Measurements from ENCODE around the gene TERT.

Gene TERT

GRCh38 chr5:1255081-1255561 lies 39.7 kb downstream of the TERT start:
- no peak for DNase-seq

GRCh38 chr5:1254196-1254595 lies 40.7 kb downstream of the TERT start:
- no peak for DNase-seq

- no peak for DNase-seq
Measured at GRCh38 chr5:1253456-1254105, 41.3 kb downstream of the TERT start.

DNA sequence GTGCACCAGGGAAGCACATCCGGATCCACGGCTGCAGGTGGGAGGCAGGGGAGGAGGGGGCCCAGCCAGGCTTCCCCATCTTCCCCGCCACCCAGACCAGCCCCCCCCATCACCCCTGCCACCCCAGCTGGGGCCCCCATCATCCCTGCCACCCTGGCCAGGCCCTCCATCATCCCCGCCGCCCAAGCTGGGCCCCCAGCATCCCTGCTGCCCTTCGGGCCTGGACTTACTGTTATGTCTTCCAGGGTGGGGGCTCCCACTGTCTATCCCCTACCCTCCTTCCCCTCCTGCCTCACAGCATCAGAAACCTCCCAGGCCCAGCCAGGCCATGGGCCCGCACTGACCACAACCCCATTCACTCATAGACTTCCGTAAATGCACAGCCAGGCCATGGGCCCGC lies 42.2 kb downstream of the TERT start:
- DNase-seq: no peak

DNA sequence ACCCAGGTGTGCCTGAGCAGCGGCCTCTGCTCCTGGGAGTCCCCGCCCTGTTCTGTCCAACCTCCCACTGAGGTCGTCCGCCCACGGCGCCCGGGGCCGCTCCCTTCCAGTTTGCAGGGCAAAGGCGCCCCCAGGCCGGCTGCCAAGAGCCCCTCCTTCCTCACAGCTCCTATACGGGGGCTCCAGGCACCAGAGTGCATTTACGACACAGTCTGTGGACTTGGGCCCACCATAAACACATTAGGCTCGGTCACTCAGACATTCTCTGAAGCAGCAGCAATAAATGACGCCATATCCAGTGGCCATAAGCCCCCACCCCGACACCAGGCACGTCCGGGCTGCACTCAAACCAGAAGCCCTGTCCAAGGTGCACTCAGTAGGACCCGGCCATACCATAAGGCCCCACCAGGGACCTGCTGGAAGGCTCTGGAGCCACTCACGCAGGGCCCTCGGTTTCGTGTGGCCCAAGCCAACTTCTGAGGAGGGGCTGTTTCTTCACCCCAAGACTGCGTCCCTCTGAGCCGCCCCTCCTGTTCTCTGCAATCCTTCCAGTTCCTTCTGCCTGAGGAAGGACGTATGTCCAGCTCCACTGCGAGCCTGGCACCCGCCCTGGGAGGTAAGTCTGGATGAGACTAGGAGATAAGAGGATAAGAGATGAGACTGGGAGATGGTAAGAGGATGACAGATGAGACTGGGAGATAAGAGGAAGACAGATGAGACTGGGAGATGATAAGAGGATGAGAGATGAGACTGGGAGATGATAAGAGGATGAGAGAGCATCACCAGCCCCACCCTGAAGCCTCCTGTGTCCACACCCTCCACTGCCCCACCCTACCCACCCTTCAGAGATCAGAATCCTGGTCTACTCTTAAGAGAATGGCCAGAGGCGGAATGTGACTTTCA lies 42.9 kb downstream of the TERT start:
- no peak for DNase-seq

GRCh38 chr5:1249366-1250280 lies 45.2 kb downstream of the TERT start:
- no peak for DNase-seq

DNA sequence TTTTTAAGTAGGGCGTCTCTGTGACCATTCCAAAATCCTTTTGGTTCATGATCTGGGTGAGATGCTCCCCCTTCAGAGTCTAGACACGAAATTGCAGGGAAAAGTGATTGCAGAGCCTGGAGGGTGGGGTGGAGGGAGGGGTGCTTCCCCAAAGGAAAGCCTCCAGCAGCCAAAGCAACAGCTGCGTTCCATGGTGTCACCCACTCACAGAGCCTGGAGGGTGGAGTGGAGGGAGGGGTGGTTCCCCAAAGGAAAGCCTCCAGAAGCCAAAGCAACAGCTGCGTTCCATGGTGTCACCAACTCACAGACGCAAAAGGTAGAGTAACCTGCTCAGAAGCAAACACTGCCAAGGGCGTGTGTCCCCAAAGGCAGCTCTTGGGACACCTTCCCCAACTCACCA lies 47.1 kb downstream of the TERT start:
- DNase-seq: no peak

GRCh38 chr5:1246711-1247431 lies 48.0 kb downstream of the TERT start:
- DNase-seq: no peak

DNA sequence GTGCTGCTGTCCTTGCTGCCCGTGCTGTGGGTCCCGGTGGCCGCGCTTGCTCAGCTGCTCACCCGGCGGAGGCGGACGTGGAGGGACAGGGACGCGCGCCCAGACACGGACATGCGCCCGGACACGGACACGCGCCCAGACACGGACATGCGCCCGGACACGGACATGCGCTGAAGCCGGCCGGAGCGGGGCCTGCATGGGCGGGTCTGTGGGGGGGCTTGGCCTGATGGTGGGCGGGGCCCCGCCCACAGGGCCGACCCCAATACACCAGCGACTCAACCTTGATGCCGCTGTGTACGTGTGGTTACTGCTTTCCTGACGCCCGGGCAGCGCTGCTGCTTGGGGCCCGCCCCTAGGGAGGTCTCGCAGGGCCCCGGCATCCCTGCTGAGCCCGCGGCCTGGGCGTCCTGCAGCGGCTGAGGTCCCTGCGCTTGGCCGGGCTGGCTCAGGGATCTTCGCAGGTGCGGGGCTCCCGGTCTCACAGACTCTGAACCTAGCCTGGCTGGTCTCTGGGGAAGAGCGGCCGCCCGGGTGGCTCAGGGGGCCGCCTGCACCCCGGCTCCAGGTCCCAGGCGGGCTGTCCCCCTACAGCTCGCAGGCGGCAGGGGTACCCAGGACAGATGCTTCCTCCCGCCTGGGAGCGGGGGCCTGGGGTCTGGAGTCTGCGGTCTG lies 48.8 kb downstream of the TERT start:
- DNase-seq: no peak

DNA sequence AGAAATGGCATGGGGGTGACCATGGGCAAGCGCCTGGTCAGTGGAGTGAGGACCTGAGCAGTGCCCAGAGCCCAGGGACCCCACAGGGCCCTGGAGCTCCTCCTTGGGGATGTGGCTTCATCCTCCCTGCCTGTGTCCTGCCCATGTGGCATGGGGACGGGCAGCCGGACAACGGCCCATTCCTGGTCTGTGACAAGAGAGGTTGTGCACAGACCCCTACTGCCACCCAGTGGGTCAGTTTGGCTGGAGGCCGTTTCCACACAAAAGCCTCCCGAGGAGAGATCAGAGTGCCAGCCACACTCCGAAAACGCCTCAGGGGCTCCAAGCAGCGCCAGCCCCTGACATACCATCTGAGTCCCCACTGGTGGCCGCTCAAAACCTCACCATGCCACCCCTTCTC lies 49.9 kb downstream of the TERT start:
- DNase-seq: no peak

- no peak for DNase-seq
Measured at GRCh38 chr5:1244255-1244654, 50.6 kb downstream of the TERT start.

GRCh38 chr5:1243487-1244130 lies 51.3 kb downstream of the TERT start:
- DNase-seq: no peak

DNA sequence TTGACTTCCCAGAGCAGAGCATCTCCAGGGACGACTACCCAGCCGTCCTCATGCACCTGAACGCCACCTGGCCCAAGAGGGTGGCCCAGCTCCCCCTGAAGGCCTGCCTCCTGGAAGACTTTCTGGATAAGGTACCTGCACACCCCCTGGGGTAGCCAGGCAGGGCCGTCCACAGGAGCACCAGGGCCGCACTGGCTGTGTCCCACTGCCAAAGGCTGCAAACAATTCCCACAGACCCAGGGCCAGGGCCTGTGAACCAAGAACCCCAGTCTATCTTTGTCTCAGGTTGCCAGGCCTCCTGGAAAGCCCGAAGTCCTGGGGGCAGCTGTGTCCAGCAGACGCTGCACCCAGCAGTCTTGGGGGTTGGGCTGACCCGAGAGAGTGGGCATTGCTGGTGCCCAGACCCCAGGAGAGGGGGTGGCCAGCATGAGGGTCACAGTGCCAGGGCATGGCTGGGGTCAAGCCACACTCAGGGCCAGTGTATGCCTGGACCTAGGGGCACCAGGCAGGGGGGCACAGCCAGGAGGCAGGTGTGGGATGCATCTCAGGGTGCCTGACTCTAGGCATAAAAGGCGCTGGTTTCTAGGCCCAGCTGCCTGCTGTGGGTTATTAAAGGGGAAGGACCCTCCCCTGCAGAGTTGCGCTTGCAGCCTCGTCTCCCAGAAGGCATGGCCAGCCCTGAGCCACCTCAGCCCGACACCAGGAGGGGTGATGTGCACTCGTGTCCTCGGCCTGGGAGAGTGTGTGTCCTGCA lies 52.0 kb downstream of the TERT start:
- no peak for DNase-seq

- no peak for DNase-seq
Measured at GRCh38 chr5:1241509-1242080, 53.3 kb downstream of the TERT start.

DNA sequence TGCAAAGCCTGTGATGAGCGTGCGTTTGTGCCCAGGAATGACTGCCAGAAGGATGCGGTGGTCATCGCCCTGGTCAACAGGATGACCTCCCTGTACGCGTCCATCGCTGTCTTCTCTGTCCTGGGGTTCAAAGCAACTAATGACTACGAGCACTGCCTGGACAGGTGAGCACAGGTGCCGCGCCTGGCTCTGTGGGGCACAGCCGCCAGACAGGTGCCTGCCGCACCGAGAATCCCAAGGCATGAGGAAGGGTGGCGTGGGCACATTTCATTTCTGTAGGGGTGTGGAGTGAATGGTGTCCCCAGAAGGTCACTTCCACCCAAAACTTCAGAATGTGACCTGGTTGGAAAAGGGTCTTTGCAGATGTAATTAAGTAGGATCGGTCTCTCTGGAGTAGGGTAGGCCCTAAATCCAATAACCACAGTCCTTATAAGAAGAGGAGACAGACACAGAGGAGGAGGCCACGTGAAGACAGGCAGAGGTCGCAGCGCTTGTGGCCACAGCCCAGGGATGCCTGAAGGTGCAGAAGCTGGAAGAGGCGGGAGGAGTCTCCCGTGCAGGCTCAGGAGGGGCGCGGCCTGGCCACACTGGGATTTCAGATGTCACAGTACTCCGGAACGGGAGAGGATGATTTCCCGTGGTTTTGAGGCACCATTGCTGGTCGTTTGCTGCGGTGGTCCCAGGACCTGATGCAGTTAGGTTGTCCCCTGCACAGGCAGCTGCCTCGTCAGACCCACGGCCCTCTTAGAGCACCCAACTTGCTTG lies 54.2 kb downstream of the TERT start:
- DNase-seq: no peak

DNA sequence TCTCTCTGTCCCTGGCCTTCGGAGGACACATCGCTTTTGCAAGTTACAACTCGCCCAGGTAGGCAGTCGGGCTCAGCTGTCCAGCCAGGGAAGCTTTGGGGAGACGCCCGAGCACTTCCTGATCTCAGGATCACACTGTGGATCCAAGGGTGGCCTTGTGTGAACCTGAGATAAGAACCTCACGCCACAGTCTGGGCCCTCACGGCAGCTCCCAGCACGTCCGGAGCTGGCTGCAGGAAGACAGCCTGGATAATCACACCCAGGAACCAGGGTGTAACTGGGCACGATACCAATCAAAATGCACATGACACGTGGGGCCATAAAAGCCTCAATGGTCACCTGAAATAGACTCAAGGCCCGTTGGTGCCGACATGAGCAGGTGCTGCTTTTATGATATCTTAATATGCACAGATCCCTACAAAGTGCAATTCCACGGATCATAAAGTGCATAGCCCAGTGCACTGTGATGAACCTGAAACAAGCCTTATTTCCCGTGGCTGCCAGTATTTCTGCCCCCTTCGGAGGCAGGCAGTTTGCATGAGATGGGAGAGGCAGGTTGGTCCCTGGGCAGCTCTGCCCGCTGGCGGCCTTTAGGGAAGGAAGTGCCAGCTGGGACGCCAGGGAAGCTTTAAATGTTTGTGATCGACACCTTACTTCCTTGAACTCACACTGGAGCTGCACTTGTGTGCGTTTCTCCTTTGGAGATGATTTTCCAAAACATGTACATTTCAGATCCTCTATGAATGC lies 55.2 kb downstream of the TERT start:
- no peak for DNase-seq

GRCh38 chr5:1235838-1236237 lies 59.0 kb downstream of the TERT start:
- no peak for DNase-seq

DNA sequence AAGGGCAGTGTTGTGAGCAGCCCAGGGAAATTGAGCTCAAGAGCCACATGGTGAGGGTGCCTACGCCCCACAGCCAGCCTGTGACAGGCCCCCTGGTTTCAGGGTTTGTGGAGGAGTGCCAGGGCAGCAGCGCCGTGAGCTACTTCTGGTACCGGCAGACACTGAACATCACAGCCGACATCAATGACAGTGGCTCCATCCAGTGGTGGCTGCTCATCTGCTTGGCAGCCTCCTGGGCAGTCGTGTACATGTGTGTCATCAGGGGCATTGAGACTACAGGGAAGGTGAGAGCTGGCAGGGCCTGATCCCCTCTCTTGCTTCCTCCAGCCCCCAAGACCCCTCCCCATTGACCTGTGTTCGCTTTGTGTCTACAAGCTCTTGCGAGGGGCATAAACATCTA lies 59.5 kb downstream of the TERT start:
- DNase-seq: no peak

DNA sequence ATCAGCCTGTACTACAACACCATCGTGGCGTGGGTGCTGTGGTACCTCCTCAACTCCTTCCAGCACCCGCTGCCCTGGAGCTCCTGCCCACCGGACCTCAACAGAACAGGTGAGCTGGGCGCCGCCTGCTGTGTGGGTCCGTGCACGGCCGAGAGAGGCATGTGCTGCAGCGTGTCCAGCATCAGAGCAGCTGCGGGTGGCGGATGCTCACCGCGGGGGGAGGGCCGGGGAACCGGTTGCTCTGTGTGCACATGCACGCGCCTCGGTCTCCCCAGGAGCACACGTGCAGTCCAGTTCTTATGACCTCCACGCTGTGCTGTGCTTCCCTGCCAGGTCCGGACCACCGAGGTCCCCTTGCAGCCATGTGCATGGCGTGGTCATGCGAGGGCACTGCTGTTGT lies 62.1 kb downstream of the TERT start:
- no peak for DNase-seq
